GM12865 (cell line): ENCODE measurements around the gene PKP4.
"Not testable (repeated sequence)": the region's sequence is repeated elsewhere in the genome, so short reads cannot be mapped to it uniquely, and the experiment has no call there.

Experiments used
- DNase-seq: peaks from one replicate; pipeline ENCODE4 v3.0.0; 2010; ENCODE audit warnings: low read depth
- H3K4me3 ChIP-seq: 2 replicates; pipeline ENCODE4 v1.5.1; 2011; ENCODE audit warnings: mild to moderate bottlenecking, low read depth, low read length, control low read depth
- TF ChIP-seq, protein P1 (sequence below): IDR thresholded peaks from 2 replicates; pipeline ENCODE4 v1.5.1; 2011; ENCODE audit warnings: low read length, control low read depth, low read depth, inconsistent platforms; ENCODE audit not compliant: insufficient read depth; ENCODE audit errors: missing control alignments

PKP4 gene

DNA sequence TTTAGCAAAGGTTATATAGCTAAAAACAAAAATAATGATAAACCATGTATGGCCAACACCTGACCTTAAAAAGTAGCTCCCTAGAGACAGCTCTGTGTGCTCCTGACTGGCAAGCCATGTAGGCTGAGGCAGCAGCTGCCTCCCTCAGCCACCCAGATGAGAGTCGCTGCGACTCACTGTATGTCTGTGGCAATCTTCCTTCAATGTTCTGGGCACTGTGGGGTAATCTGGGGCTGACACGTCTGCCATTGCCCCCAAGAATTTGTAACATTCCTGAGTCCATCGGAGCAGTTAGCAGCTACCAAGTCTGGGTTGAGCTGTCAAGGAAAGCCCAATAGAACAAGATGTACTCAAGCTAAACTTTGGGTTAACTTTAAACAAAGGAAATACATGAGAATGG, 232.0 kb downstream of the PKP4 start:
- H3K4me3 ChIP-seq = no peak overlapping the region
- TF ChIP-seq, protein P1, sequence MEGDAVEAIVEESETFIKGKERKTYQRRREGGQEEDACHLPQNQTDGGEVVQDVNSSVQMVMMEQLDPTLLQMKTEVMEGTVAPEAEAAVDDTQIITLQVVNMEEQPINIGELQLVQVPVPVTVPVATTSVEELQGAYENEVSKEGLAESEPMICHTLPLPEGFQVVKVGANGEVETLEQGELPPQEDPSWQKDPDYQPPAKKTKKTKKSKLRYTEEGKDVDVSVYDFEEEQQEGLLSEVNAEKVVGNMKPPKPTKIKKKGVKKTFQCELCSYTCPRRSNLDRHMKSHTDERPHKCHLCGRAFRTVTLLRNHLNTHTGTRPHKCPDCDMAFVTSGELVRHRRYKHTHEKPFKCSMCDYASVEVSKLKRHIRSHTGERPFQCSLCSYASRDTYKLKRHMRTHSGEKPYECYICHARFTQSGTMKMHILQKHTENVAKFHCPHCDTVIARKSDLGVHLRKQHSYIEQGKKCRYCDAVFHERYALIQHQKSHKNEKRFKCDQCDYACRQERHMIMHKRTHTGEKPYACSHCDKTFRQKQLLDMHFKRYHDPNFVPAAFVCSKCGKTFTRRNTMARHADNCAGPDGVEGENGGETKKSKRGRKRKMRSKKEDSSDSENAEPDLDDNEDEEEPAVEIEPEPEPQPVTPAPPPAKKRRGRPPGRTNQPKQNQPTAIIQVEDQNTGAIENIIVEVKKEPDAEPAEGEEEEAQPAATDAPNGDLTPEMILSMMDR = no peak
- DNase-seq = no peak

DNA sequence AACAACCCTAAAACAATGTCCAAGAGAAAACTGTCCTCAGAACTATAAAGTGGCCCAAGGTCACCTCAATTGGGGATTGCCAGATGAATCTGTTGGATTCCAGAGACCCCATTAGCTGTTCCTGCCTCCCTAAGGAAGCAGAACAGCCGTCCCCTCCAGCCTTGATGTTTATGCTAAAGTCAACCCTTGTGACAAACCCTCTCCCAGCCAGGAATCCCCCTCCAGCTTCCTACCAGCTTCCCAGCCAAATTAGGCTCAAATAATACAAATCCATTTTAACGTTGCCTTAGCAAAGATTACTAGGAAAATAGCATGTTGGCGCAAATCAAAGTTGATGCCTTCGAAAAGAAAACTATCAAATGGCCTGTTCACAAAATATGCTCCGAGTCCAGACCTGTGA, 232.6 kb downstream of the PKP4 start:
- TF ChIP-seq, protein P1 = no peak
- DNase-seq = no peak
- H3K4me3 ChIP-seq = no peak overlapping the region

DNA sequence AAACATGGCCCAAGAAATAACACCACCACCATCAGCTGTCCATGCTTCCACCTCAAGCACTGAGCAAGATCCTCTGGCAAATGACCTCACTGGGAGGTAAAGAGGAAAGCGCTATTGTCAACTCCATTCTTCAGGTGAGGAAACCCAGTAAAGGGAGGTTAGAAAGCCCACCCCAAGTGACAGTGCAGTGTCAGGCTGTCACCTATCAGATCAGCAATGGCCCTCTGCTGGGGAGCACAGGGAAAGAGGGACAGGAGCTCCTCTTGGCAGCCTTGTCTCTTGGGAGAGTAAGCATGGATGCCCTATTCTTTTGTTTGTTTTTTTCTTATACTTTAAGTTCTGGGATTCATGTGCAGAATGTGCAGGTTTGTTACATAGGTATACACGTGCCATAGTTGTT, 234.1 kb downstream of the PKP4 start:
- H3K4me3 ChIP-seq = no peak overlapping the region
- DNase-seq = no peak
- TF ChIP-seq, protein P1 = no peak

DNA sequence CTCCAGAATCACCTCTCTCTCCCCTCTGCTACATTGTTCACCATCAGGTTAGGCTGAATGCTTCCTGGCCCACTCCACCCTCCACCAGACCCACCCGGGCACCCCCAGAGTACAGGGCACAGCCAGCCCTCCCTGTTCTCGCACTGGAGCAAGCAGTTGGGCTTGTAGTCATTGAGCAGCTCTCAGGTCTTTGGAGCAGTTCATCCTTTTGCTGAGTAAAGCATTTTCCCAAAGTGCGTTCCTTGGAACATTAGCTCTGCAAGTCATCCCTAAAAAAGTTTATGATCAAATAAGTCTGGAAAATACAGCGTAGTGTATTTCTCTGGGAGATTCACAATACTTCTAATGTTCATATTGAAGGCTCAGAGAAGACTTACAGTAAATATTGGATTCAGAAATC, 234.9 kb downstream of the PKP4 start:
- no peak overlapping the region for H3K4me3 ChIP-seq
- TF ChIP-seq, protein P1 = no peak
- no peak for DNase-seq

DNA sequence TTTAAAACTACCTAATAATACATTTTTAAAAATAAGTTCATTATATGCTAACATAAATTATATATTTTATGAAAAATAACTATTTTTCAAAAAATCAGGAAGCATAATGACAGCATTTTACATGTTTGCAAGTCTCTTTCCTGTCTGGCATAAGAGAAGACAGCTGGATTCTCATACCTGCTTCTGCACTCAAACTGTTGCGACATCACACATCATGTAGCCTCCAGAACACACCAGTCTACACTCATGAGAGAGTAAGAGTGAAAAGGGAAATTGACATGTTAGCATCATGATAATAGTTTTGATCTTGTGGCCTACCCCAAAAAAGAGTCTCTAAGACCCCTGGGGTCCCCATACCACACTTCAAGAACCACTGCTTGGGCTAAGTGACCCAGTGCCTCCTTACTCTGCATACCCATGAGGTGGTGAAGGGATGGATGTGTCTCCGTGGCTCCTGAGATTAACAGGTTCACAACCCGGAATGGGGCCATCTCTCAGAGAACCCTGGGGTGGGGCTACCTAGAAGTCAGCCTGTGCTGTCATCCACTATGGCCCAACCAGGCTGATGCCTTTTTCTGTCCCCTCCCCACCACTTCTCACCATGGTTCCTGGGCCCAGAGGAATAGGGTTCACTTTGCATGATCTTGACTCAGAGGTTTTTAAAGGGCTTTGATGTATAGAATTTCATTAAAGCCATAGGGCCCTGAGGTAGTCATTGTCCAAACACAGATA, 235.8 kb downstream of the PKP4 start:
- TF ChIP-seq, protein P1 = no peak
- no peak overlapping the region for H3K4me3 ChIP-seq
- no peak for DNase-seq

DNA sequence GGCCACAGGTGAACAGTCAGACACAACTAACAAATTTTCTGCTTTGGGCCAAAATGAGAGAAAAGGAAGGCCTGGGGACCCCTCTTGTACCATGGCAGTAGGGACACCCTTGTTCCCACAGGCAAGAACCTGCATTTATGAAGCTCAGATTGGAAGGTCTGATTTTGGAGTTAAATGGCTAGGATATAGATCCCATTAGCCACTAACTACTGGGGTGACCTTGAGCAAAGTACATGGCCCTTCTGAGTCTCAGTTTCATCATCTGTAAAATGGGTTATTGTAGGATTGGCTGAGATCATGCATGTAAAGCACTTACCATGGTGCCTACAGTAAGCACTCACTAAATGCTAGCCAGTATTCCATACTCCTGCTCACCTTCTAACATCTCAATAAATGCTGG, 236.7 kb downstream of the PKP4 start:
- no peak for DNase-seq
- no peak overlapping the region for H3K4me3 ChIP-seq
- TF ChIP-seq, protein P1 = no peak

DNA sequence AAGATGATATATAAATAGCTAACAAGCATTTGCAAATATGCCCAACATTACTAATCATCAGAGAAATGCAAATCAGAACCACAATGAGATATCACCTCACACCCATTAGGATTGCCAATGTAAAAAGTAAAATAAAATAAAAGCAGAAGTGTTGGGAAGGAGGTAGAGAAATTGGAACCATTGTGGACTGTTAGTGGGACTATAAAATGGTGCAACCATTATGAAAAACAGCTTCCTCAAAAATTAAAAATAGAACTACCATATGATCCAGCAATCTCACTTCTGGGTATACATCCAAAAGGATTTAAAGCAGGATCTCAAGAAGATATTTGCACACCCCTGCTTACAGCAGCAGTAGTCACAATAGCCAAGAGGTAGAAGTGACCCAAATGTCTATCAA, 238.6 kb downstream of the PKP4 start:
- TF ChIP-seq, protein P1 = no peak
- DNase-seq = no peak
- H3K4me3 ChIP-seq = no peak overlapping the region

DNA sequence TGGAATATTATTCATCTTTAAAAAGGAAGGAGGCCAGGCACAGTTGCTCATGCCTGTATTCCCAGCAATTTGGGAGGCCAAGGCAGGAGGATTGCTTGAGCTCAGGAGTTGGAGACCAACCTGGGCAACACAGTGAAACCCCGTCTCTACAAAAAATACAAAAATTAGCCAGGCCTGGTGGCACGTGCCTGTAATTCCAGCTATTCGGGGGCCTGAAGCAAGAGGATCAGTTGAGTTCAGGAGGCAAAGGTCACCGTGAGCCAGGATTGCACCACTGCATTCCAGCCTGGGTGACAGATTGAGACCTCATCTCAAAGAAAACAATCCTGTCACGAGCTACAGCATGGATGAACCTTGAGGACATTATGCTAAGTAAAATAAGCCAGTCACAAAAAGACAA, 239.0 kb downstream of the PKP4 start:
- DNase-seq, H3K4me3 ChIP-seq: not testable (repeated sequence)
